Mesenchymal stem cell (in vitro differentiated cells and primary cell): ENCODE results near the gene CILP.

Experiments
- DNase-seq: peaks from one replicate; pipeline ENCODE4 v3.0.0-alpha.2; 2013
- H2AFZ ChIP-seq: one replicate; pipeline ENCODE4 v1.6.1; 2013; ENCODE audit warnings: low read depth, mild to moderate bottlenecking, control low read depth, inconsistent platforms, low read length, moderate library complexity
- H2AK5ac ChIP-seq: 2 replicates; pipeline ENCODE4 v1.6.1; 2013; ENCODE audit warnings: low read length, moderate library complexity, mild to moderate bottlenecking, inconsistent platforms; ENCODE audit not compliant: severe bottlenecking
- H2BK120ac ChIP-seq: one replicate; pipeline ENCODE4 v1.6.1; 2013; ENCODE audit warnings: low read depth, mild to moderate bottlenecking, inconsistent platforms, low read length, moderate library complexity
- H2BK12ac ChIP-seq, 2 experiments: one replicate each; pipeline ENCODE4 v1.6.1; 2013; ENCODE audit warnings: inconsistent platforms in 2 of 2, low read length in 2 of 2, mild to moderate bottlenecking in 2 of 2, moderate library complexity in 2 of 2, control low read depth in 1 of 2
- H2BK15ac ChIP-seq: one replicate; pipeline ENCODE4 v1.6.1; 2013; ENCODE audit warnings: mild to moderate bottlenecking, low read depth, inconsistent platforms; ENCODE audit not compliant: poor library complexity, severe bottlenecking
- H2BK5ac ChIP-seq: 2 replicates; pipeline ENCODE4 v1.6.1; 2013; ENCODE audit warnings: low read depth, mild to moderate bottlenecking, low read length, control low read depth, inconsistent platforms; ENCODE audit not compliant: poor library complexity, severe bottlenecking
- H3K14ac ChIP-seq, 2 experiments: one replicate each; pipeline ENCODE4 v1.6.1; 2013; ENCODE audit warnings: inconsistent platforms in 2 of 2, low read length in 2 of 2, control low read depth in 1 of 2, mild to moderate bottlenecking in 1 of 2, moderate library complexity in 1 of 2
- H3K18ac ChIP-seq, 2 experiments: one replicate each; pipeline ENCODE4 v1.6.1; 2013; ENCODE audit warnings: inconsistent platforms in 2 of 2, low read length in 2 of 2, control low read depth in 1 of 2, low read depth in 1 of 2, mild to moderate bottlenecking in 1 of 2
- H3K23ac ChIP-seq, 2 experiments: one replicate each; pipeline ENCODE4 v1.6.1; 2013; ENCODE audit warnings: inconsistent platforms in 2 of 2, low read length in 2 of 2, mild to moderate bottlenecking in 2 of 2, moderate library complexity in 2 of 2, control low read depth in 1 of 2
- H3K27ac ChIP-seq: 2 replicates; pipeline ENCODE4 v1.5.1; 2013; ENCODE audit warnings: mild to moderate bottlenecking, moderate library complexity, low read length, control low read depth, inconsistent platforms; ENCODE audit not compliant: poor library complexity, severe bottlenecking
- H3K27me3 ChIP-seq, 2 experiments: 2 replicates each; pipeline versions ENCODE4 v1.6.1 to v1.7.0; 2013; ENCODE audit warnings: low read length in 2 of 2, mild to moderate bottlenecking in 2 of 2, moderate library complexity in 2 of 2, control low read depth in 1 of 2, inconsistent platforms in 1 of 2; ENCODE audit not compliant: control insufficient read depth in 1 of 2, insufficient read depth in 1 of 2
- H3K36me3 ChIP-seq, 2 experiments: 2 replicates each; pipeline versions ENCODE4 v1.6.1 to v1.7.0; 2013; ENCODE audit warnings: low read length in 2 of 2, control low read depth in 1 of 2, inconsistent platforms in 1 of 2, low read depth in 1 of 2, mild to moderate bottlenecking in 1 of 2; ENCODE audit not compliant: insufficient read depth in 2 of 2, control insufficient read depth in 1 of 2
- H3K4ac ChIP-seq, 2 experiments: one replicate each; pipeline ENCODE4 v1.6.1; 2013; ENCODE audit warnings: inconsistent platforms in 2 of 2, low read length in 2 of 2, mild to moderate bottlenecking in 2 of 2, moderate library complexity in 2 of 2, control low read depth in 1 of 2, low read depth in 1 of 2
- H3K4me1 ChIP-seq: 2 replicates; pipeline ENCODE4 v1.6.1; 2013; ENCODE audit warnings: low read depth, low read length, control low read depth; ENCODE audit not compliant: control insufficient read depth, insufficient read depth
- H3K4me2 ChIP-seq: 2 replicates; pipeline ENCODE4 v1.6.1; 2013; ENCODE audit warnings: low read length, mild to moderate bottlenecking, inconsistent platforms; ENCODE audit not compliant: poor library complexity, severe bottlenecking
- H3K4me3 ChIP-seq, 2 experiments: 2 replicates each; pipeline versions ENCODE4 v1.5.1 to v1.7.0; 2013; ENCODE audit warnings: low read length in 2 of 2, mild to moderate bottlenecking in 2 of 2, control low read depth in 1 of 2, low read depth in 1 of 2; ENCODE audit not compliant: insufficient read depth in 1 of 2
- H3K79me1 ChIP-seq: replicated peaks from 2 replicates; pipeline ENCODE4 v1.6.1; 2013; ENCODE audit warnings: mild to moderate bottlenecking, control low read depth, low read length, inconsistent platforms; ENCODE audit not compliant: poor library complexity, severe bottlenecking
- H3K9ac ChIP-seq: 2 replicates; pipeline ENCODE4 v1.7.0; 2013; ENCODE audit warnings: mild to moderate bottlenecking, low read length, moderate library complexity
- H3K9me3 ChIP-seq: 2 replicates; pipeline ENCODE4 v1.7.0; 2013; ENCODE audit warnings: mild to moderate bottlenecking, low read length; ENCODE audit not compliant: control insufficient read depth
- H4K8ac ChIP-seq: one replicate; pipeline ENCODE4 v1.6.1; 2013; ENCODE audit warnings: inconsistent platforms, mild to moderate bottlenecking, low read length, moderate library complexity
- H4K91ac ChIP-seq: one replicate; pipeline ENCODE4 v1.6.1; 2013; ENCODE audit warnings: mild to moderate bottlenecking, low read length, inconsistent platforms
- WGBS: methylation state at CpG from one replicate; pipeline ENCODE4 v1.1.7; 2013; ENCODE audit warnings: mixed read lengths; 5-methylcytosine and 5-hydroxymethylcytosine counted together

CILP gene

GRCh38 chr15:65207280-65207840, 3.9 kb downstream of the CILP start:
- H3K27ac ChIP-seq = no peak overlapping the region
- peaks cover 24% of the 10 kb centered on the region for H3K4me1 ChIP-seq
- H3K9ac ChIP-seq = no peak overlapping the region
- no peaks in the 10 kb centered on the region for H3K36me3 ChIP-seq
- peak overlapping the region; percentile 19 for H2AFZ ChIP-seq
- H2BK120ac ChIP-seq = no peak overlapping the region
- no peak overlapping the region for H2BK5ac ChIP-seq
- H3K23ac ChIP-seq = no peak overlapping the region
- H3K4me2 ChIP-seq = no peak overlapping the region
- no peak overlapping the region for H3K18ac ChIP-seq
- no peak overlapping the region for H3K14ac ChIP-seq
- H3K27me3 ChIP-seq = peaks cover 0 to 12% of the 10 kb centered on the region in 2 experiments
- H4K8ac ChIP-seq = no peak overlapping the region
- WGBS = 66% methylated on average over 6 of the region's 6 CpGs
- H2BK12ac ChIP-seq = no peak overlapping the region
- H3K9me3 ChIP-seq = no peaks in the 10 kb centered on the region
- H3K4ac ChIP-seq = no peak overlapping the region
- no peak overlapping the region for H2BK15ac ChIP-seq
- no peaks in the 10 kb centered on the region for H3K79me1 ChIP-seq
- H3K4me3 ChIP-seq = no peak overlapping the region
- DNase-seq = no peak
- no peak overlapping the region for H4K91ac ChIP-seq
- H2AK5ac ChIP-seq = no peak overlapping the region

GRCh38 chr15:65206750-65207149, 4.5 kb downstream of the CILP start:
- Histone ChIP-seq H3K27me3 (peaks cover 0 to 12% of the 10 kb centered on the region in 2 experiments), H3K18ac (no peak overlapping the region), H2BK15ac (no peak overlapping the region), H3K4me3 (no peak overlapping the region), H4K8ac (no peak overlapping the region), H3K79me1 (no peaks in the 10 kb centered on the region), H3K4me2 (no peak overlapping the region), H4K91ac (no peak overlapping the region), H2AK5ac (no peak overlapping the region), H2BK12ac (no peak overlapping the region), H2BK5ac (no peak overlapping the region), H2AFZ (no peak overlapping the region), H3K4me1 (peaks cover 21% of the 10 kb centered on the region), H3K9ac (no peak overlapping the region), H3K23ac (no peak overlapping the region), H3K27ac (no peak overlapping the region), H3K14ac (no peak overlapping the region), H3K36me3 (no peaks in the 10 kb centered on the region), H3K9me3 (no peaks in the 10 kb centered on the region), H3K4ac (no peak overlapping the region), H2BK120ac (no peak overlapping the region)
- WGBS = 94% methylated on average over 20 of the region's 20 CpGs
- DNase-seq = no peak

- Histone ChIP-seq H2AK5ac (no peak overlapping the region), H3K18ac (no peak overlapping the region), H2BK120ac (no peak overlapping the region), H3K4me3 (no peak overlapping the region), H3K4ac (no peak overlapping the region), H3K27ac (no peak overlapping the region), H3K27me3 (peaks cover 0 to 12% of the 10 kb centered on the region in 2 experiments), H3K36me3 (no peaks in the 10 kb centered on the region), H2BK12ac (no peak overlapping the region), H3K14ac (peak overlapping the region in 1 of 2 experiments; percentile 9), H4K8ac (no peak overlapping the region), H3K9ac (no peak overlapping the region), H3K79me1 (no peaks in the 10 kb centered on the region), H2AFZ (no peak overlapping the region), H4K91ac (peak overlapping the region; percentile 75), H3K23ac (no peak overlapping the region), H2BK15ac (no peak overlapping the region), H3K4me1 (peaks cover 5% of the 10 kb centered on the region), H3K4me2 (no peak overlapping the region), H3K9me3 (no peaks in the 10 kb centered on the region), H2BK5ac (no peak overlapping the region)
- 81% methylated on average over 11 of the region's 12 CpGs for WGBS
- DNase-seq = no peak
Measured at GRCh38 chr15:65204931-65205660, 6.2 kb downstream of the CILP start.

GRCh38 chr15:65204236-65204930, 6.9 kb downstream of the CILP start:
- Histone ChIP-seq H3K23ac (no peak overlapping the region), H2BK12ac (no peak overlapping the region), H3K27me3 (peaks cover 0 to 15% of the 10 kb centered on the region in 2 experiments), H2BK120ac (no peak overlapping the region), H4K8ac (no peak overlapping the region), H4K91ac (no peak overlapping the region), H3K27ac (no peak overlapping the region), H3K4me1 (no peaks in the 10 kb centered on the region), H2AFZ (no peak overlapping the region), H2BK15ac (no peak overlapping the region), H3K9me3 (no peaks in the 10 kb centered on the region), H3K4me3 (no peak overlapping the region), H3K4ac (no peak overlapping the region), H3K18ac (no peak overlapping the region), H2BK5ac (no peak overlapping the region), H3K9ac (no peak overlapping the region), H3K4me2 (no peak overlapping the region), H2AK5ac (no peak overlapping the region), H3K14ac (no peak overlapping the region), H3K36me3 (no peaks in the 10 kb centered on the region), H3K79me1 (no peaks in the 10 kb centered on the region)
- 91% methylated on average over 6 of the region's 6 CpGs for WGBS
- DNase-seq = no peak
